ENCODE results near the gene FGD2. TPM values are rescaled to one million over a fixed set of nuclear protein-coding genes. Genes with fewer than 3 reads are reported as not detected.
A peak's percentile ranks its signal among the peaks of the same experiment; 100 is the strongest.

Gene FGD2
- total and polyA plus RNA-seq, 9 of the 15 experiments (the other 6 are each of a cell fraction or from before 2014, with no cell fraction given): 0.09 TPM; not detected in 8

GRCh38 chr6:37011656-37012378 is 6.4 kb downstream of the FGD2 start:
- WGBS (ENCODE audit: insufficient coverage, low coverage, missing lambda C conversion rate): 9% methylated on average over 11 of the region's 11 CpGs
- no peaks in the 10 kb centered on the region for H3K9me3 ChIP-seq (replicated peaks; ENCODE audit: control insufficient read depth, insufficient read depth, low read depth, low read length)
- FAIRE-seq: no peak
- peak overlapping the region in 1 of 2 experiments; percentile 43; a peak in 1 of 4 replicates for H3K9ac ChIP-seq (ENCODE audit: insufficient read depth in 1 of 2, low read depth in 2 of 2, low read length in 2 of 2)
- no peaks in the 10 kb centered on the region for H4K20me1 ChIP-seq (replicated peaks; ENCODE audit: control insufficient read depth, insufficient read depth, low read length)
- POLR2A ChIA-PET: no interaction called here
- peaks cover 13 to 38% of the 10 kb centered on the region in 2 experiments; a peak in 4 of 5 replicates for H3K27me3 ChIP-seq (ENCODE audit: control insufficient read depth in 2 of 2, insufficient read depth in 2 of 2, low read length in 2 of 2)
- in situ Hi-C loops (cut with MboI) (loop anchor here (25.0 kb wide), 1 partner anchor 1475 kb away; no protein-coding TSS in a partner anchor), intact Hi-C loops (cut with micrococcal nuclease) (loop anchor here (10.0 kb wide), 1 partner anchor 97 kb away; no protein-coding TSS in a partner anchor)
- no peaks in the 10 kb centered on the region for H3K36me3 ChIP-seq (ENCODE audit: control insufficient read depth, insufficient read depth, low read length)
- no peak overlapping the region for H3K4me2 ChIP-seq (ENCODE audit: insufficient read depth, low read length)
- no TSS peak for BruUV-seq (replicated peaks)
- no peak for DNase-seq (ENCODE audit: extremely low read depth in 1 of 4, low spot score in 3 of 4)
- H2AFZ ChIP-seq (ENCODE audit: low read depth, low read length): no peak overlapping the region
- no peak overlapping the region for H3K27ac ChIP-seq (ENCODE audit: extremely low read depth, low read depth, low read length)
- ATAC-seq: no peak; the same call in 2 of the 3 replicates
- TF ChIP-seq ATF7 (IDR thresholded peaks at IDR 0.05): 0 out of 2 replicates have a peak, but pooled peaks have one; percentile 21
- no peak for TF ChIP-seq JUN (IDR thresholded peaks at IDR 0.05; ENCODE audit: borderline replicate concordance, low read depth, low read length)
- no peak for TF ChIP-seq JUN (CRISPR knock-in tag; IDR thresholded peaks at IDR 0.05; ENCODE audit: borderline replicate concordance)
- TF ChIP-seq ATF3 (IDR thresholded peaks at IDR 0.05): peak; percentile 75
- no peak for TF ChIP-seq ATF3 (CRISPR knock-in tag; conservative IDR thresholded peaks at IDR 0.05)
- TF ChIP-seq CEBPB (tag; IDR thresholded peaks at IDR 0.05): peak; percentile 80
- no peak for TF ChIP-seq ZNF398 (CRISPR knock-in tag; IDR thresholded peaks at IDR 0.05)
- TF ChIP-seq CREM (IDR thresholded peaks at IDR 0.05; ENCODE audit: low read depth): peak; percentile 26; the same call in 1 of the 2 replicates
- TF ChIP-seq CEBPG (CRISPR knock-in tag; IDR thresholded peaks at IDR 0.05): peak; percentile 44; the same call in 1 of the 2 replicates
- TF ChIP-seq CEBPG (tag; conservative IDR thresholded peaks at IDR 0.05 in 1 of 2, IDR thresholded peaks at IDR 0.05 in 1 of 2): peak; percentile 51 to 66; a peak in 2 of 4 replicates
- H3K9me1 ChIP-seq (ENCODE audit: control insufficient read depth, insufficient read depth, low read length): no peaks in the 10 kb centered on the region
- peaks cover 0 to 11% of the 10 kb centered on the region in 2 experiments; a peak in 2 of 5 replicates for H3K4me1 ChIP-seq (replicated peaks in 1 of 2; ENCODE audit: control insufficient read depth in 2 of 2, insufficient read depth in 2 of 2, low read length in 2 of 2)
- CTCF ChIA-PET (ENCODE audit: low intra/inter-chr PET ratio): no interaction called here
- H3K4me3 ChIP-seq: no peak overlapping the region
- H3K79me2 ChIP-seq (ENCODE audit: control insufficient read depth, insufficient read depth, low read length): no peaks in the 10 kb centered on the region
